Measurements from ENCODE around the gene HSPA9.

HSPA9 gene

GRCh38 chr5:138575194-138576015 is at the start of gene HSPA9:
Gene HSPA9 (minus strand): TSS chr5:138575401. CDS start chr5:138575318, 83 bp downstream.
- Mint-ChIP-seq H3K4me3 (peak within 1 kb of the TSS; percentile 94), H3K9me3 (no peaks in the 10 kb centered on the region), H3K27me3 (no peaks in the 10 kb centered on the region), H3K4me1 (peaks cover 26% of the 10 kb centered on the region), H3K27ac (peak within 1 kb of the TSS; percentile 100), H3K36me3 (peaks cover 25% of the 10 kb centered on the region)
- ATAC-seq: peak; percentile 96

GRCh38 chr5:138623053-138623452 is 47.9 kb upstream of the HSPA9 start:
- Mint-ChIP-seq H3K36me3 (no peaks in the 10 kb centered on the region), H3K9me3 (no peaks in the 10 kb centered on the region), H3K27me3 (peaks cover 24% of the 10 kb centered on the region), H3K4me1 (peaks cover 7% of the 10 kb centered on the region), H3K4me3 (no peak overlapping the region), H3K27ac (no peak overlapping the region)
- no peak for ATAC-seq

- Mint-ChIP-seq H3K27ac (no peak overlapping the region), H3K27me3 (peaks cover 24% of the 10 kb centered on the region), H3K4me1 (peaks cover 7% of the 10 kb centered on the region), H3K9me3 (no peaks in the 10 kb centered on the region), H3K36me3 (no peaks in the 10 kb centered on the region), H3K4me3 (no peak overlapping the region)
- ATAC-seq: no peak
Measured at GRCh38 chr5:138622051-138622450, 46.9 kb upstream of the HSPA9 start.

GRCh38 chr5:138620663-138621224 is 45.5 kb upstream of the HSPA9 start:
- ATAC-seq: no peak
- Mint-ChIP-seq H3K4me3 (no peak overlapping the region), H3K27me3 (peaks cover 25% of the 10 kb centered on the region), H3K27ac (no peak overlapping the region), H3K9me3 (no peaks in the 10 kb centered on the region), H3K4me1 (no peaks in the 10 kb centered on the region), H3K36me3 (no peaks in the 10 kb centered on the region)

- Mint-ChIP-seq H3K27me3 (peaks cover 44% of the 10 kb centered on the region), H3K36me3 (no peaks in the 10 kb centered on the region)
Measured at GRCh38 chr5:138616508-138616907, 41.3 kb upstream of the HSPA9 start.

GRCh38 chr5:138615461-138615860 is 40.3 kb upstream of the HSPA9 start:
- Mint-ChIP-seq H3K9me3 (no peaks in the 10 kb centered on the region), H3K36me3 (no peaks in the 10 kb centered on the region), H3K4me1 (peaks cover 14% of the 10 kb centered on the region), H3K27ac (no peak overlapping the region), H3K4me3 (no peak overlapping the region), H3K27me3 (peaks cover 44% of the 10 kb centered on the region)
- no peak for ATAC-seq

More at GRCh38 chr5:138616508-138616907, 41.3 kb upstream of the HSPA9 start:
- no peak overlapping the region for H3K27ac Mint-ChIP-seq
- no peak for ATAC-seq
- no peak overlapping the region for H3K4me3 Mint-ChIP-seq
- peaks cover 4% of the 10 kb centered on the region for H3K4me1 Mint-ChIP-seq
- H3K9me3 Mint-ChIP-seq: no peaks in the 10 kb centered on the region

- Mint-ChIP-seq H3K4me3 (no peak overlapping the region), H3K27me3 (peaks cover 57% of the 10 kb centered on the region), H3K36me3 (no peaks in the 10 kb centered on the region), H3K27ac (no peak overlapping the region), H3K4me1 (peaks cover 14% of the 10 kb centered on the region), H3K9me3 (no peaks in the 10 kb centered on the region)
- ATAC-seq: no peak
Measured at GRCh38 chr5:138611678-138612218, 36.5 kb upstream of the HSPA9 start.

- no peak for ATAC-seq
- H3K36me3 Mint-ChIP-seq: no peaks in the 10 kb centered on the region
- no peak overlapping the region for H3K27ac Mint-ChIP-seq
- H3K4me1 Mint-ChIP-seq: peaks cover 14% of the 10 kb centered on the region
- H3K27me3 Mint-ChIP-seq: peaks cover 57% of the 10 kb centered on the region
- no peaks in the 10 kb centered on the region for H3K9me3 Mint-ChIP-seq
- no peak overlapping the region for H3K4me3 Mint-ChIP-seq
Measured at GRCh38 chr5:138610918-138611677, 35.9 kb upstream of the HSPA9 start.

- no peak overlapping the region for H3K27ac Mint-ChIP-seq
- no peaks in the 10 kb centered on the region for H3K9me3 Mint-ChIP-seq
- no peaks in the 10 kb centered on the region for H3K36me3 Mint-ChIP-seq
- H3K27me3 Mint-ChIP-seq: peaks cover 54% of the 10 kb centered on the region
- no peak overlapping the region for H3K4me3 Mint-ChIP-seq
- ATAC-seq: no peak
- peaks cover 17% of the 10 kb centered on the region for H3K4me1 Mint-ChIP-seq
Measured at GRCh38 chr5:138610415-138610917, 35.3 kb upstream of the HSPA9 start.

- Mint-ChIP-seq H3K4me1 (peaks cover 28% of the 10 kb centered on the region), H3K4me3 (no peak overlapping the region), H3K9me3 (no peaks in the 10 kb centered on the region), H3K27ac (no peak overlapping the region), H3K36me3 (no peaks in the 10 kb centered on the region), H3K27me3 (peaks cover 36% of the 10 kb centered on the region)
- ATAC-seq: no peak
Measured at GRCh38 chr5:138606378-138607064, 31.3 kb upstream of the HSPA9 start.

GRCh38 chr5:138605254-138605972 is 30.2 kb upstream of the HSPA9 start:
- no peaks in the 10 kb centered on the region for H3K36me3 Mint-ChIP-seq

GRCh38 chr5:138604176-138604785 is 29.1 kb upstream of the HSPA9 start:
- Mint-ChIP-seq H3K9me3 (no peaks in the 10 kb centered on the region), H3K36me3 (no peaks in the 10 kb centered on the region), H3K27ac (no peak overlapping the region), H3K4me1 (peaks cover 17% of the 10 kb centered on the region), H3K4me3 (no peak overlapping the region), H3K27me3 (peaks cover 20% of the 10 kb centered on the region)
- ATAC-seq: no peak

More at GRCh38 chr5:138605254-138605972, 30.2 kb upstream of the HSPA9 start:
- Mint-ChIP-seq H3K4me1 (peaks cover 17% of the 10 kb centered on the region), H3K4me3 (no peak overlapping the region), H3K27ac (no peak overlapping the region), H3K9me3 (no peaks in the 10 kb centered on the region), H3K27me3 (peaks cover 25% of the 10 kb centered on the region)
- ATAC-seq: peak; percentile 75

GRCh38 chr5:138603249-138603920 is 28.2 kb upstream of the HSPA9 start:
- Mint-ChIP-seq H3K36me3 (no peaks in the 10 kb centered on the region), H3K4me3 (no peak overlapping the region), H3K9me3 (no peaks in the 10 kb centered on the region), H3K27me3 (peaks cover 26% of the 10 kb centered on the region), H3K4me1 (peaks cover 17% of the 10 kb centered on the region), H3K27ac (no peak overlapping the region)
- ATAC-seq: peak; percentile 52
